ENCODE measurements around the gene TMEM26.
A peak's percentile ranks its signal among the peaks of the same experiment; 100 is the strongest.

TMEM26 gene

DNA sequence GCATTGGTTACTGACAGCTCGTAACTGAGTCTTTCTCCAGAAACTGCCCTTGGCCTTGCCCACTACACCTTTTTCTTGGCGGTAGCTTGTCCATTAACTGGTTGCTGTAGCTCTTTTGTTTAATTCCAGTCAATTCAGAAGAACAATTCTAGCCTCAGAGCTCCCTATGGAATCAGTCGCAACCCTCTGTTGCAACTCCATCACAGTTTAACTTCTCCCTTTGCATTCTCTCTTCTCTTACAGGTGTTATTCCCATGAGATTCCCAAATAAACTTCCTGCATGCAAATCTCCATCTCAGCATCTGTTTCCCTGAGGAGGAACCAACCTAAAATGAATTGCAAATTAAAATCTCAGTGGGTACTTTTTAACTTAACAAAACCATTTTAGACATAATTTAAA lies 28.4 kb upstream of the TMEM26 start:
- TF ChIP-seq, protein P1, sequence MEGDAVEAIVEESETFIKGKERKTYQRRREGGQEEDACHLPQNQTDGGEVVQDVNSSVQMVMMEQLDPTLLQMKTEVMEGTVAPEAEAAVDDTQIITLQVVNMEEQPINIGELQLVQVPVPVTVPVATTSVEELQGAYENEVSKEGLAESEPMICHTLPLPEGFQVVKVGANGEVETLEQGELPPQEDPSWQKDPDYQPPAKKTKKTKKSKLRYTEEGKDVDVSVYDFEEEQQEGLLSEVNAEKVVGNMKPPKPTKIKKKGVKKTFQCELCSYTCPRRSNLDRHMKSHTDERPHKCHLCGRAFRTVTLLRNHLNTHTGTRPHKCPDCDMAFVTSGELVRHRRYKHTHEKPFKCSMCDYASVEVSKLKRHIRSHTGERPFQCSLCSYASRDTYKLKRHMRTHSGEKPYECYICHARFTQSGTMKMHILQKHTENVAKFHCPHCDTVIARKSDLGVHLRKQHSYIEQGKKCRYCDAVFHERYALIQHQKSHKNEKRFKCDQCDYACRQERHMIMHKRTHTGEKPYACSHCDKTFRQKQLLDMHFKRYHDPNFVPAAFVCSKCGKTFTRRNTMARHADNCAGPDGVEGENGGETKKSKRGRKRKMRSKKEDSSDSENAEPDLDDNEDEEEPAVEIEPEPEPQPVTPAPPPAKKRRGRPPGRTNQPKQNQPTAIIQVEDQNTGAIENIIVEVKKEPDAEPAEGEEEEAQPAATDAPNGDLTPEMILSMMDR (IDR thresholded peaks at IDR 0.05; ENCODE audit: low read depth, low read length), result no peak
- H3K4me3 ChIP-seq (replicated peaks in 1 of 2; ENCODE audit: low read depth in 2 of 2, low read length in 2 of 2), result no peak overlapping the region
- no peak for DNase-seq (ENCODE audit: low read depth in 2 of 2)

DNA sequence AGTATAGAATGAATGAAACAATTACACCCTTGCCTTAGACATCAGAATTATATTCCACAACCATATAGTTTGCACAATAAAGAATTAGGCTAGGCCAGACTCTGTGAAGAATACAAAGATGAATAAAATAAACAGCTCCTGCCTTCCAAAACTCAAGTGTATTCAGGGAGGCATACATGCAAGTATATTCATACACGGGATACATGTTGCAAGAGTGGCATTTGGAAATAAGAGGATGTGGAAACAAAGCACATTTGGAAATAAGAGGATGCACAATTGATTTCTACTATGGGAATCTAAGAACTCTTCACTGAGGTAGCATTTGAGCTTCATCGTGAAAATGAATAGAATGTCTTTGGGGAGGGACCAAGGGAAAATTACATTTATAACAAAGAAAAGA lies 27.0 kb upstream of the TMEM26 start:
- no peak for DNase-seq (ENCODE audit: low read depth in 2 of 2)
- no peak overlapping the region for H3K4me3 ChIP-seq (replicated peaks in 1 of 2; ENCODE audit: low read depth in 2 of 2, low read length in 2 of 2)
- TF ChIP-seq, protein P1 (IDR thresholded peaks at IDR 0.05; ENCODE audit: low read depth, low read length), result no peak

DNA sequence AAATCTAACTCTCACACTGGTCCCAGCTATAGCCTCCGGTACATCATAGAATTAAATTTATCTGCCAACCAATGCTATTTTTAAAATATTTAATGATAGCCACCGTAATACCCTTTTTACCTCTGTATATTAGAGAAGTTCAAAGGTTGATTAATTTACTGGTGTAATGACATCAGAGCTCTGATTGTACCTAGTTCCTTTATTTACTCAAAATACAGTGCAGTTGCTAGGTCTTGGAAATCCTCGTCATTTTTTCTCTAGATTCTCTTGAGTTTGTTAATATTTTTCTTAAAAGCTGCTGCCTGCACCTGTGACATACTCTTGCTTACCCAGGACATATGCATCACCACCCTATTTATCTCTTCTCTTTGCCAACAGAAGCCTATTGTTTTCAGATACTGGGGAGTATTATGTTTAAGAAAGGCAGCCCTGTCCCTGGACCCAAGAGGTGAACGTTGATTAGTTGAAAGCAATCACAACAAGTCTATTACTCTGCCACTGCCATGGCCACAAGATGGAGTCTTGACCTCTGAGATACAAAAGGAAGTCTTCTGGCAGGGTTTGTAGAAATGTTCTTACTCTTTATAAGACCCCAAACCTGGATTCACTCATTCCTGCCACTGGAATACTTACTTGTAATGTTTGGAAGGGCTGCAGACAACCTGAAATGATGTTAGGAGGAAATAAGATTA lies 25.6 kb upstream of the TMEM26 start:
- peak in 1 of 2 donors; percentile 10 for DNase-seq (ENCODE audit: low read depth in 2 of 2)
- TF ChIP-seq, protein P1 (IDR thresholded peaks at IDR 0.05; ENCODE audit: low read depth, low read length), result no peak
- H3K4me3 ChIP-seq (replicated peaks in 1 of 2; ENCODE audit: low read depth in 2 of 2, low read length in 2 of 2), result no peak overlapping the region

DNA sequence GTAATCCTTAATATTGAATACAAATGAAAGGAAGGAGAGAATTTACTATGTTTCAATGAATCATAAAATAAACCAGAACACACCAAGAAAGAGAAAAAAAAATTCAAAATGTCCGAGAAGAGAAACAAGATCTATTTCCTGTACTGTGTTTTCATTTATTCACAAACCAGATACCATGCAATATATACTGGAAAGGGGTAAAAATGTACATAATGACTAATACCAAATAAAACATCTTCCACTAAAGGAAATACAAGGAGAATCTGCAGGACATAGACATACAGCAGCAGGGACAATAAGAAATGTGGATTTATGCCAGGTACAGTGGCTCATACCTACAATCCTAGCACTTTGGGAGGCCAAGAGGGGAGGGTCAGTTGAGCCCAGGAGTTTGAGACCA lies 24.3 kb upstream of the TMEM26 start:
- no peak overlapping the region for H3K4me3 ChIP-seq (replicated peaks in 1 of 2; ENCODE audit: low read depth in 2 of 2, low read length in 2 of 2)
- no peak for DNase-seq (ENCODE audit: low read depth in 2 of 2)
- TF ChIP-seq, protein P1 (IDR thresholded peaks at IDR 0.05; ENCODE audit: low read depth, low read length), result no peak

DNA sequence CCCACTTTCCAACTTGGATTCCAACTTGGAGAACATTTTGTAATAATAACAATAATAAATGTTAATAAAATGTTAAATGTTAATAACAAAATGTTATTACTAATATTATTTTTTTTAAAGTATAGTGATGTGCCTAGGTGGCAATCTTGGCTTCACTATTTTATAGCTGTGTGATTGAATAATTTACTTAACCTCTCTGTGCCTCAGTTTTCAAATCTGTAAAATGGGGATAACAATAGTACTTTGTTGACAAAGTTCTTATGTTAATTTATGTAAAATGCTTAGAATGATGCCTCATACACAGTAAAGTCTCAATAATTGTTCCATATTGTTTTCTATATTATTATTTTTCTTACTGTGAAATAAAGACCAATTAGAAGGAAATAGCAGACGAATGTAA lies 23.3 kb upstream of the TMEM26 start:
- H3K4me3 ChIP-seq (replicated peaks in 1 of 2; ENCODE audit: low read depth in 2 of 2, low read length in 2 of 2), result no peak overlapping the region
- TF ChIP-seq, protein P1 (IDR thresholded peaks at IDR 0.05; ENCODE audit: low read depth, low read length), result no peak
- DNase-seq (ENCODE audit: low read depth in 2 of 2), result no peak

DNA sequence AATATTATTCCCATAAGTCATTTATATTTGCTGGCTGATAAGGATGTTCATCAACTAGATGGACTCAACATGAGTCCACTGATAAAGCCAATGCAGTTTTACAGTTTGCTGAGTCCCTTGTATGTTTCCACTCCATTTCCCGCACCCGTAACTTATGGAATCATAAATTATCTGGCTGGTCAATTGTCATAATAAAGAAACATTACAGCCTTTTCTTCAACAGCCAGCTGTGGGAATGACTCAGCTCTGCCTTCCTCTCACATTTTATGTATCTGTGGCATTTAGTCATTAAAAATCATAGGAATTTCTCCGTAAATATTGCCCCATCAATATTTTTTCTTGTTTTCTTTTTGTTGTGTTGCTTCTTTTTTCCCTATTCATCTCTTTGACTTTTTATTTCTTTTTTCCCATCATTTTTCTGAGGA lies 22.3 kb upstream of the TMEM26 start:
- TF ChIP-seq, protein P1 (IDR thresholded peaks at IDR 0.05; ENCODE audit: low read depth, low read length), result no peak
- H3K4me3 ChIP-seq (replicated peaks in 1 of 2; ENCODE audit: low read depth in 2 of 2, low read length in 2 of 2), result no peak overlapping the region
- peak; percentile 34 to 80 for DNase-seq (ENCODE audit: low read depth in 2 of 2)

Data from cardiac fibroblast (primary cell).